GM03348 (cell line): Measurements from ENCODE around the gene NOS3.

Experiments used
- DNase-seq: peaks from one replicate; pipeline ENCODE4 v3.0.0; 2012; ENCODE audit warnings: low spot score

NOS3 gene

GRCh38 chr7:150979713-150980390 is 11.0 kb upstream of the NOS3 start:
- DNase-seq = no peak

GRCh38 chr7:150980663-150981062 is 10.2 kb upstream of the NOS3 start:
- no peak for DNase-seq

GRCh38 chr7:150981644-150982043 is 9.2 kb upstream of the NOS3 start:
- DNase-seq = no peak

- no peak for DNase-seq
Measured at GRCh38 chr7:150982351-150982750, 8.5 kb upstream of the NOS3 start.

- DNase-seq = no peak
Measured at GRCh38 chr7:150983893-150984368, 6.9 kb upstream of the NOS3 start.

- DNase-seq = peak; percentile 83
Measured at GRCh38 chr7:150986099-150986512, 4.7 kb upstream of the NOS3 start.

GRCh38 chr7:150986556-150986955 is 4.3 kb upstream of the NOS3 start:
- DNase-seq = no peak

- DNase-seq = peak; percentile 80
Measured at GRCh38 chr7:150988230-150989226, 2.3 kb upstream of the NOS3 start.

GRCh38 chr7:150989456-150989855 is 1.4 kb upstream of the NOS3 start:
- no peak for DNase-seq

- DNase-seq = no peak
Measured at GRCh38 chr7:150992051-150992640, 1.3 kb downstream of the NOS3 start.

GRCh38 chr7:150992833-150993302 is 2.1 kb downstream of the NOS3 start:
- DNase-seq = no peak

GRCh38 chr7:150993511-150993910 is 2.7 kb downstream of the NOS3 start:
- DNase-seq = no peak

- no peak for DNase-seq
Measured at GRCh38 chr7:150994141-150994837, 3.5 kb downstream of the NOS3 start.

GRCh38 chr7:150994838-150995510 is 4.2 kb downstream of the NOS3 start:
- DNase-seq = no peak

GRCh38 chr7:150996376-150997074 is 5.7 kb downstream of the NOS3 start:
- no peak for DNase-seq

GRCh38 chr7:150997075-150997511 is 6.3 kb downstream of the NOS3 start:
- DNase-seq = no peak

GRCh38 chr7:150997817-150998216 is 7.0 kb downstream of the NOS3 start:
- DNase-seq = no peak

GRCh38 chr7:150998341-150998740 is 7.5 kb downstream of the NOS3 start:
- DNase-seq = no peak

- no peak for DNase-seq
Measured at GRCh38 chr7:150999001-150999400, 8.2 kb downstream of the NOS3 start.

- DNase-seq = no peak
Measured at GRCh38 chr7:150999497-151000230, 8.8 kb downstream of the NOS3 start.
